HG03378 (cell line): ENCODE results near the gene UNC93A.
A peak's percentile ranks its signal among the peaks of the same experiment; 100 is the strongest.
"Not testable (repeated sequence)": the region's sequence is repeated elsewhere in the genome, so short reads cannot be mapped to it uniquely, and the experiment has no call there.

Experiments used
- ATAC-seq: cut with Tn5 transposase; IDR thresholded peaks from one replicate; pipeline ENCODE4 v1.9.1; 2021; ENCODE audit warnings: mild to moderate bottlenecking, moderate library complexity; ENCODE audit not compliant: unreplicated experiment

Gene UNC93A

DNA sequence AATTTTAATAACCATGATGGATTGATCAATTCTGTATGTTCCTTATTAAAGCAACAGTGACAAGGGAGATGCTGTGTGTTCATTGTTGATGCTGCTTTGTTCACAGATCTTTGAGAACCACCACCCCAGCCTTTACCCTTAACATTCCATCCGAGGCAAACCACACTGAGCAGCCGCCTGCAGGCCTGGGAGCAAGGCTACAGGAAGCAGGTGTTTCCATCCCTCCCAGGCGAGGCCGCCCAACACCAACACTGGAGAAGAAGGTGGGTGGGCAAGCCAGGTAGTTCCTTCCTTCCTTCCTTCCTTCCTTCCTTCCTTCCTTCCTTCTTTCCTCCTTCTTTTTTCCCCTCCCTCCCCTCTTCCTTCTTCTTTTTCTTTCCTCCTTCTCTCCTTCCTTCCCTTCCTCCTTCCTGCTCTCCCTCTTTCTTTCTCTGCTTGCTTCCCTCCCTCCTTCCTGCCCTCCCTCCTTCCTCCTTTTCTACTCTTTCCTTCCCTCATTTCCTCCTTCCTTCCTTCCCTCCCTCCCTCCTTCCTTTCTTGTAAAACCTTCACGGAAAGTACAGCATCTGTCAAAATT, 47.5 kb downstream of the UNC93A start:
- ATAC-seq, result no peak

DNA sequence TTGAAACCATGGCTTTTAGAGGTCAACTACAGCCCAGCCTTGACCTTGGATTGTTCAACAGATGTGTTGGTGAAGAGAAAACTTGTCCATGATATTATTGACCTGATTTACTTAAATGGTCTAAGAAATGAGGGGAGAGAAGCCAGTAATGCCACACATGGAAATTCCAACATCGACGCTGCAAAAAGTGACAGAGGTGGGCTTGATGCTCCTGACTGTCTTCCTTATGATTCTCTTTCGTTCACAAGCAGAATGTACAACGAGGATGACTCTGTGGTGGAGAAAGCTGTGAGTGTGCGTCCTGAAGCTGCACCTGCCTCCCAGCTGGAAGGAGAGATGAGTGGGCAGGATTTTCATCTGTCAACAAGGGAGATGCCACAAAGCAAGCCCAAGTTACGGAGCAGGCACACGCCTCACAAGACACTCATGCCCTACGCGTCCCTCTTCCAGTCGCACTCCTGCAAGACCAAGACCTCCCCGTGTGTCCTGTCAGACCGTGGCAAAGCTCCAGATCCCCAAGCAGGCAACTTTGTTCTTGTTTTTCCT, 50.0 kb downstream of the UNC93A start:
- ATAC-seq, result no peak

DNA sequence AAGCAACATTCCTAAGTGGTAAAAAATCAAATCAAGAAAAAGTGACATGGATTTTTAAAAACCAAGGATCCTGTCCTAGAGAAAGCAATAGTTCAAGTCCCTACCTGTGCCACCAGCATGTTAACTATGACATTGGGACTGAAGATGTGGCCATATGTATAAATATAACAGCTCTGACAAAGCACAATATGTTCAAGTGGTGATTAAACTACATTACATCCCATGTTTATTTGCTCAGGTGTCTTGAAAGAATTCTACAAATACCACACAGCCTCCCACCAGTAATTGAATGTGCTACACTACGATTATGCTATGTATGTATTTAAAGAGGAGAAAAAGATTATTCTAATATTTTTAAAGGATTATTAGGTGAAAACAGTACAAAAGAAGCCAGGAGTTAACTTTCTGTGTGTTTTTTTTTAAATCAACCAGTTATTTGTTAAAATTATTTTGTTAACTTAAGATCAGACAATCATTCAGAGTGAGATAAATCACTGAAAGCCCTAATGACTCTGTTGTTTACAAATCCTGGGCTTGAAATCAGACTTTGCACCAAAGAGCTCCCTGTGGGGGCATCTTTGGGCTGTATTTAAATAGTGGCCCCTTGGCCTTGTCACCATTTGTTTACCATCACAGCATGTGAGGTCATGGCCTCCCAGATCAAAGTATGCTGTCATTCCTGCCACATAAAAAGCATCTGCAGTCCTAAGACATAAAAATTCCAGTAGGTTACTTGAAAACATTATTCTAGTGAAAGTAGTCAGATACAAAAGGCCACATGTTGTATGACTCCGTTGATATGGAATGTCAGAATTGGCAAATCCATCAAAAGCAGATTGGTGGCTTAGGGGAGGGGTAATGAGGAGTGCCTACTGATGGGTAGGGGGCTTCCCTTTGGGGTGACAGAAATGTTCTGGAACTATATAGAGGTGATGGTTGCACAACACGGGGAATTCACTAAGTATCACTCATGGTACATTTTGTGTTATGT, 50.8 kb downstream of the UNC93A start:
- ATAC-seq, result no peak

DNA sequence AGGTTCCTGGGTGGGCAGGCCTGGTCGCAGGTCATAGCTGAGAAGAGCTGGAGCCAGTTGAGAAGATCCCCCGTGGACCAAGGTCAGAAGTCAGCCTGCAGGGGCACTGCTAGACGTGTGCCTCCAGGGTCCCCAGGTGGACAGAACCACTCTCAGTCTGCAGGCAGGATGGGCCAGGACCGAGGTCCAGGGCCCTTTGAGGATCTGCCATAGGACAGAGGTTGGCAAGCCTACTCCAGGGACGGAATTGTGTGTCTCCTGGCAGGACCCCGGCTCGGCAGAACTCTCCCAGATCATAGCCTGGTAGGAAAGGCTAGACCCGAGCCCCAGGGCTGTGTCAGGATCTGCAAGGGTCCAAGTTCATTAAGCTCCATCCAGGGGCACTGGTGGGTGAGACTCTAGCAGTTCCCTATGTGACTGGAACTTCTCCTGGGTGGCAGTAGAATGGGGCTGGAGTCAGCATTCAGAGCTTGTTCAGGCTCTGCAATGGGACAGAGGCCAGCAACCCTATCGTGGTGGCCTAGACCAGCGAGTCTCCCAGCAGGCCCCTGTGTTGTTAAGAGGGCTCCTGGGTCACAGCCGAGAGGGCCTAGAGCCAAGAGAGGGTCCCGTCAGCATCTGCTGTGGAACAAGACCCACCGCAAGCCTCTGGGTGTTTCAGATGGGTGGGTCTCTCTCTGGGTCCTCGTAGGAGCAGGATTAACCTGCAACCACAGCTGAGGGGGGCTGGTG, 51.9 kb downstream of the UNC93A start:
- no peak for ATAC-seq

DNA sequence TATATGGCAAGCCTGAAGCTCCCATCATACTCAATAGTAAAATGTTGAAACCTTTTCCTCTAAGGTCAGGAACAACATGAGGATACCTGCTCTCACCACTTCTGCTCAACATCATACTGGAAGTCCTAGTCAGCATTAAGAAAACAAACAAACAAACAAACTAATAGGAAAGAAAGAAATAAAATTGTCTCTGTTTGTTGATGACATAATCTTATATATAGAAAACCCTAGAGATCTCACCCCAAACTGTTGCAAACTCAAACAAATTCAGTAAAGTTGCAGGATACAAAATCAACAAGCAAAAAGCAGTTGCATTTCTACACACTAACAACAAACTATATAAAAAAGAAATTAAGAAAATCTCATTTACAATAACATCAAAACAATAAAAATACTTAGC, 54.2 kb downstream of the UNC93A start:
- ATAC-seq, result no peak

DNA sequence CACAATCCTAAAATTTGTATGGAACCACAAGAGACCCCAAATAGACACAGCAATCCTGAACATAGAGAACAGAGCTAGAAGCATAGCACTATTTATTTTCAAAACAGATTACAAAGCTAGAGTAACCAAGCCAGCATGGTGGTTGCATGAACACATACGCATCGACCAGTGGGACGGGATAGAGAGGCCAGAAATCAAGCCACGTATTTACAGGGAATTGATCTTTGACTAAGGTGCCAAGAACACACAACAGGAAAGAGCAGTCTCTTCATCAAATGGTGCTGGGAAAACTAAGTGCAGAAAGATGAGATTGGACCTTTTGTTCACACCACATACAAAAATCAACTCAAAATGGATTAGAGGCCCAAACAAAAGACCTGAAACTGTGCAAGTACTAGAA, 54.8 kb downstream of the UNC93A start:
- ATAC-seq, result no peak

DNA sequence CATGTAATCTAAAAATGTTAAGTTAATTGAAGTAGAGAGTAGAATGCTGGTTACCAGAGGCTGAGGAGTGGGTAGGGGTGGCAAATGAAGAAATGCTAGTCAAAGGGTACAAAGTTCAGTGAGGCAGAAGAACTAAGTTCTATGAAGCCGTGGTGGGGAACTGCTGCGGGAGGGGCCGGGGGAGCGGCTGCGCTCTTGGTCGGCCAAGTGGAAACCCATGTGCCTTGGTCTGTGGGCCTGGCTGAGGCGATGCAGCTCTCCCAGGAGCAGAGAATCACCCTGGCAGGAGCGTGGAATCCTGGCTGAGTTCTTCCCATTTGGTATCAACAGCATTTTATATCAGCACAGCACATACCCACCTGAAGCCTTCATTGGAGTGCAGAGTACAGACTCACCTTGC, 56.1 kb downstream of the UNC93A start:
- ATAC-seq, result no peak

DNA sequence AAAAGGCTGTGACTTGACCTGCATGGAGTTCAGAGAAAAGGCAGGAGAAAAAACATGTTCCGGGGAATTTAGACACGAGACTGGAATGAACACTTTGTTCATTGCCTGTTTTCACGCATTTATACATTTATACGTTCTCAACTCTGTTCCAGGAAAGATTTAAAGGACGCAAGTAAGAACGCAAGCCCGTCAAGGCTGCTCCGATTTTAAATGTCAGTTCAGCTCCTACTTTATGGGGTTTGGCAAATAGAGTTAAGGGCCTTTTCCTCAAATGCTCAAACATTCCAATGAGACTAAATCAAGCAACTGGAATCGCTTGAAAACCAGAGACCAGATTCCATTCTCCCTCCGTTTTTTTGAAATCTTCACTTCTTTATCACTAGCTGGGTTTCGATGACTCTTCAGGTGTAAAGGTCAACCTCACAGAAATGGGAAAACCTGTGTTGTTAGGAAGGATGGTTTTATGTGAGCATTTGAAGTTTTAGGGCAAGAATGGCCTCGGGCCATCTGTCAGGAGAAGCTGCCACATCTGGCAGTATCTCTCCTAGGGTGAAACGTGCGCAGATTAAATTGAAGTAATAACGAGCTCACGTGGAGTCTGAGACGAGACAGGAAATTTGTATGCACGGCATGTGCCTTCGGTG, 58.6 kb downstream of the UNC93A start:
- ATAC-seq, result no peak

DNA sequence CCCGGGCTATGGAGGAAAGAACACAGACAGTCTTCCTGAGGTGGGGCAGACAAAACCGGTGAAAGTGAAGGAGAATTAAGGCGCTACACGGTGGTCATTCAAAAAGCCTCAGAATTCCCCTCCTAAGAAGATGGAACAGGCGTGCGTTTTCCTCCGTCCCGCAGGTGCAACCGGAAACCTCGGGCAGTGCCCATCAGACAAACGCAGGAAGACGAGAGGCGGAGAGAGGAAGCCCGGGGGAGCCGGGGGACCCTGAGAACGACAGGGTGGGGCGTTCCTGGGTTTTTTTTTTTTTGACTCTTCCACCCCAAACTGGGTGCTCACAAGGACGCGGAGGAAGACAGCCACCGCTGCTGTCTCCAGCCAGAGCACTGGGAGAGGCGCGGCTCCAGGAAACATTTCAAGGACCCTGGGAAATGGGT, 59.2 kb downstream of the UNC93A start:
- ATAC-seq, result no peak

DNA sequence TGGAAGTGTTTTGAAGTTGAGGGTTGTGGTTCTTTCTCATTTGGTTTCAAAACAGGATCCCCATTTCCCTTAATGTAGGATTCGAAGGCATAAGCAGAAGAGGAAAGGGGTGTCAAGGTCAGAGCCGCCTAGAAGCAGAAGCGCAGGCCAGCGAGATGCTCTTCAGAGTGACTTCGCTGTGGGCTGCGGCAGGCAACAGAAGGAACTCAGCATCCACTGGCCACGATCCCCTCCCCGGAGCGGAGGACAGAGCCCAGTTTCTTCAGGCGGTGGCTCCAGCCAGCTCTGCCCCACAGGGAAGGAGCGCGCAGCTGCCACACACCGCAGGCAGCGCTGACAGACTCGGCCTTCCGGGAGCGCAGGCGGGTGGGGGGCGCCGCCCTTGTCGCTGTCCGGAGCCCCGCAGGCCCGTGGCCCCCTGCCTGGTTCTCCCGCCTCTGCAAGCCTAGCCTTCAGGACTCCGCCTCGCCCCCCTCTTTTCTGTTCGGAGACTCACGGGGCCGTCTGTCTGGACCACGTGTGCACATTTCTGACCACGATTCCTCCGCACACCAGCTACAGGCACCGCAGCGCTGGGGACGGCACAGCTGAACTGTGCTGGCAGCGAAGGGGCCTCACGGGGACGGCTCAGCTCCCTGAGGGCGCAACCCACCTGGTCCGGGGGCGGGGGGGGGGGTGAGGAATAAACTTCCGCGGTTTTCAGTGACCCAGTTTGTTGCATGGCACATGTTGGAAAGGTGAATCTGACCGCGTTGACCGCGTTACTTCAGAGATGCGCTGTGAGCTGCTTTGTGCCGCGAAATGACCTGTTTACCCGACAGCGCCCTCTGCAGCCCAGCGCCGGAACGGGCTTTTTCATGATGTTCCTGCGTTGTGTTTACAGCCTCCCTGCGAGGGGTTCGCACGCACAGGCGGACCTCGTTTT, 59.9 kb downstream of the UNC93A start:
- ATAC-seq, result peak; percentile 57

DNA sequence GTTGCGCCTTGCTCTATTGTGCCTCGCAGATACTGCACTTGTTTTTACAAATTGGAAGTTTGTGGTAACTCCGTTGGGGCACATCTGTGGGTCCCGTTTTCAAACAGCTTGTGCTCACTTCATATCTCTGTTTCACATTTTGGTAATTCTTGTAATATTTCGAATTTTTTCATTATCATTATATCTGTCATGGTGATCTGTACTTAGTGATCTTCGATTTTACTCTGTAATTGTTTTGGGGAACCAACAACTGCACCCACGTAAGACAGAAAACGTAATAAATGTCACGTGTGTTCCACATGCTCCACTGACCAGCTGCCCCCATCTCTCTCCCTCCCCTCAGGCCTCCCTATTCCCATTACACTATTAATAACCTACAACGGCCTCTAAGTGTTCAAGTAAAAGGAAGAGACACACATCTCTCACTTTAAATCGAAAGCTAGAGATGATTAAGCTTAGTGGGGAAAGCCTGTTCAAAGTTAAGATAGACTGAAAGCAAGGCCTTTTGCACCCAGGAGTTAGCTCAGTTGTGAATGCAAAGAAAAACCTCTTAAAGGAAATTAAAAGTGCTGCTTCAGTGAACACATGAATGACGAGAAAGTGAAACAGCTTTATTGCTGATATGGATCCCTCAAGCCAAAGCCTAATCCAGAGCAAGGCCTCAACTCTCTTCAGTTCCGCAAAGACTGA, 60.7 kb downstream of the UNC93A start:
- peak; percentile 51 for ATAC-seq

DNA sequence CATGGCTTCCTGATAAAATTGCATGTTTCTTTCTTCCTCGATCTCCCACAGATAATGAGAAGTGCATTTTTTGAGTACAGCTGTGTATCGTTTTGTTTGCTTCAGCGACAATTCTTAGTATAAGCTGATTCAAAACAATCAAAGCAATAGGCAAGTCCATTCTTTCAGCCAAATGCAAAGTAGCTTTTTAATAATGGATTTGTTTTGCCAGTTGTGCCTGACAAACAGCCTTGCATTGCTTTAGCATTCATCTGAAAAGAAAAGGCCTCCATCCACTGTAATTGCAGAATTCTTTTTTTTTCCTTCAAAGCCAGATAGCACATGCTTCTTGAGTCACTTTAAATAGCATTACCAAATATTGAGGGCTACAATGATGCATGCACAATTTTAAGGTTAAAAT, 65.8 kb downstream of the UNC93A start:
- ATAC-seq, result no peak

DNA sequence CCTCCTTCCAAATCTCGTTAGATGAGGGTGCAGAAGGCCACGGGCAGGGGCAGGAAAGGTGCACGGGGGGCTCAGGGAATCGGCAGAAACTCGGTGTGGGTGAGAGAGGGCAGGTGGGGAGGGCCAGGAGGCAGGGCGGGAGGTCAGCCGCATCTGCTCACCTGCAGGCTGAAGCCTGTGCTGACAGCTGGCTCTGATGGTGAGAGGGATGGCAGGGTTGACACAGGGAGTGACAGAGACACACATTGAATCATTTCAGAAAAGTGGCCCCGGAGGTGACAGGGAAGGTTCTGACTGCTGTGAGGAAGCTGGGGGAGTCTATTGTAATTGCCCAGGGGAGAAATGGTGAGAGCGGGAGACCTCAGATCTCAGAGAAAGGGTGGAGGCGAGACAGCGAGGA, 67.3 kb downstream of the UNC93A start:
- ATAC-seq, result not testable (repeated sequence)

DNA sequence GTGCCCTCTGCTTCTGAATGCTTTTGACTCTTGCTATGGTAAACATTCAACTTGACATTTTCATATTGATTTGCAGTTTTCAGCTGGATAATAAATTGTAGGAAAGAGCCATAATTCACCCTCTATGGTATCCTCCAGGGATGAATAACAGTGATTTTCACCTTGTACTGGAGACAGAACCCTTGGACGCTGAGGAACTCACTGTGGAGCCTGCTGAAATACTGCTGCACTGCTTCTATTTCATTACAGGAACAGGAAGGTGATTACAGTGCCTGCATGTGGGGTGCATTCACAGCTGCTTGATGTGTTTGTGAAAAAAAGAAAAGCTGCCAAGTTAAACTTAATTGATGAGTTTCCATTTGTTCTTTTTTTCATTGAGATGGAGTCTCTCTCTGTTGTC, 70.1 kb downstream of the UNC93A start:
- ATAC-seq, result not testable (repeated sequence)
